Medulla oblongata (tissue), 1 donor: ENCODE data around the gene TMEM127.
A peak's percentile ranks its signal among the peaks of the same experiment; 100 is the strongest.
"Not testable (repeated sequence)": the region's sequence is repeated elsewhere in the genome, so short reads cannot be mapped to it uniquely, and the experiment has no call there.

Source experiments
- DNase-seq: peaks from one replicate; pipeline ENCODE4 v3.0.0-alpha.2; 2015; ENCODE audit errors: extremely low spot score

The TMEM127 gene, protein sequence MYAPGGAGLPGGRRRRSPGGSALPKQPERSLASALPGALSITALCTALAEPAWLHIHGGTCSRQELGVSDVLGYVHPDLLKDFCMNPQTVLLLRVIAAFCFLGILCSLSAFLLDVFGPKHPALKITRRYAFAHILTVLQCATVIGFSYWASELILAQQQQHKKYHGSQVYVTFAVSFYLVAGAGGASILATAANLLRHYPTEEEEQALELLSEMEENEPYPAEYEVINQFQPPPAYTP

DNA sequence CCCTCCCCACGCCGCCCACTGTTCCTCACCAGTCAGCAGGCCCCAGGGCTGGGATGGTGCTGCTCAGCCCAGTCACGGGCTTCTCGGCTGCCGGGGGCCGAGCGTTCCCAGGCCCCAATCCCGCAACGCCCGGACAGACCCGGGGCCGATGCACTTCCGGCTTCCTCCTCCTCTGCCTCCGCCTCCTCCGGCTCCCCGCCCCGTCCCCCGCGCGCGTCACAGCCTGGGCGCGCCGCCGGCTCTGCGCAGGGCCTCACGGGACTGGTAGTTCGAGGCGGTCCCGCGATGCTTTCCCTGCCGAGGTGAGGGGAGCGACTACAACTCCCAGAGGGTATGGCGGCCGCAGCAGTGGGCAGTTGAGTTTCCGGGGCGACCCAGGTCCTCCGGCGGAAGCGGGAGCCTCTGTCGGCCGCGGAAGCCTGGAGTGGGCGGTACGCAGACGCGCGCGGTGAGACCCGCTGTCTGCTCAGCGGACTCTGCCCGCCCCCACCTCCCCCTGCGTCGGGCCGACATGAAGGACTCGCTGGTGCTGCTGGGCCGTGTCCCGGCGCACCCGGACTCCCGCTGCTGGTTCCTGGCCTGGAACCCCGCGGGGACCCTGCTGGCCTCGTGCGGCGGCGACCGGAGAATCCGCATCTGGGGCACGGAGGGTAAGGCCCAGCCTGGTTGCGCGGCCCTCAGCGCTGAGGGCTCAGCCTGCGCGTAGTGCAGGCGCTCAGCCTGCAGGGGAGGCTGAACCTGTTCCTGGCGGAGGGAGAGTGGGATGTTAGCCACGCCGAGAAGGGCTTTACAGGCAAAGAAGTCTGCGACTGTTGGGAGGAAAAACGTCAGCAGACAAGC lies at the start of gene TMEM127, which contains the start of gene CIAO1:
Gene TMEM127, minus strand, starts transcription at position 158 of the 840 bp plus-strand sequence. CDS start 616 bp downstream, outside the sequence.
Gene CIAO1, plus strand, starts transcription at position 386 of the 840 bp plus-strand sequence. Its CDS starts 126 bp downstream, at position 512.
- peak; percentile 99 for DNase-seq

DNA sequence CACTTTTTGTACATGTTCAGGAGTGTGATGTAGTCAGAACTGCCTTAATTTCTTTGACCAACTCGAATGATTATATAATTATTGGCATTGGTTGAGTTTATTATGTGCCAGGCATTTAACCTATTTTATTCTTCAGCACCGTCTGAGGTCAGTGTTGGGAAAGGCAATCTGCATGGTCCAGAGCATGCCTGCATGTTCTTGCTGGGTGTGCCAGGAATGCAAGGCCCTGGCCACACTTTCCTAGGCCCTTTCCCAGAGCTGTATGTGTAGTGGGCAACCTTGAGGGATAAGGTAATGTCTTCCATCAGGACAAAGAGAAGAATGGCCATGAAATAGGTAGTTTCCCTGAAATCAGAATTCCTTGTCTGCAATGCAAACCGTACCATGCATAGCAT lies 49.2 kb upstream of the TMEM127 start:
- no peak for DNase-seq

DNA sequence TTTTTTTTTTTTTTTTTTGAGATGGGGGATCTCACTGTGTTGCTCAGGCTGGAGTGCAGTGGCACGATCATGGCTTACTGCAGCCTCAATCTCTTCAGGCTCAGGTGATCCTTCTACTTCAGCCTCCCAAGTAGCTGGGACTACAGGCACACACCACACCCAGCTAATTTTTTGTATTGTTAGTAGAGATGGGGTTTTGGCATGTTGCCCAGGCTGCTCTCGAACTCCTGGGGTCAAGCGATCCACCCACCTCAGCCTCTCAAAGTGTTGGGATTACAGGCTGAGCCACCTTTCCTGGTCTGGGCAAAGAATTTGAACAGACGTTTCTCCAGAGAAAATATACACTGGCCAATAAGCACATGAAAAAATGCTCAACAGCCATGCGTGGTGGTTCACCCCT lies 42.5 kb upstream of the TMEM127 start:
- no peak for DNase-seq

DNA sequence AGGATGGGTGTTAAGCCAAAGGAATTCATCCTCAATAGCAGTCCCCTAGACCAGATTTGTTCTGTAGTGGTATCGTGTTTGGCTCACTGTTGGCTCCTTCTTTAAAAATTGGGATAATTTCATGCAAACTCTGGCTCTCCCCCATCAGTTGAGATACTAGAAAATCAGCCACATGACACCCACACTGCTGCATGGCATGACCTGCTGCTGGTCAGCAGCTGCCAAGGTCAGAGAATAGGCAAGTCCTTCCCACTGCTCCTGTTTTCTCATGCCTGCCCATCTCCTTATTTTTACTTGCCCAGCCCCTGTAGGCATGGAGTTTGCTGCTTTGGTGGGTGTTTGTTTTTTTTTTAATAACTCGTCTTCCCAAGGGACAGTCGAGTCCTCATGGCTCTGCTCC lies 40.6 kb upstream of the TMEM127 start:
- DNase-seq: peak; percentile 8

DNA sequence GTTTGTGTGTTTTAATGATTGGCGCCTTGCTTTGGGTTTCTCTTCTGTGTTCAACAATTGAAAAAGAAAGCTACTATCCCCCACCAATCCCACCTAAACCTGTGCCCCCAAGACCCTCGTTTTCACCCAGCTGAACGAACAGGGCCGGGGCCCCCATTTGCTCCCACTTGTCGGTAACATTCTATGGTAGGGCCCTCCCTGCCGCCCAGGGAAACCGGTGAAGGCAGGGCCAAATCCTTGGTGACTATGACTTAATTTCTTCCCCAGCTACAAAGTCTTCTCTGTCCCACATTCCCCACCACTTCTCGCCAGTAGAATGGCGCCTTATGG lies 40.1 kb upstream of the TMEM127 start:
- DNase-seq: no peak

DNA sequence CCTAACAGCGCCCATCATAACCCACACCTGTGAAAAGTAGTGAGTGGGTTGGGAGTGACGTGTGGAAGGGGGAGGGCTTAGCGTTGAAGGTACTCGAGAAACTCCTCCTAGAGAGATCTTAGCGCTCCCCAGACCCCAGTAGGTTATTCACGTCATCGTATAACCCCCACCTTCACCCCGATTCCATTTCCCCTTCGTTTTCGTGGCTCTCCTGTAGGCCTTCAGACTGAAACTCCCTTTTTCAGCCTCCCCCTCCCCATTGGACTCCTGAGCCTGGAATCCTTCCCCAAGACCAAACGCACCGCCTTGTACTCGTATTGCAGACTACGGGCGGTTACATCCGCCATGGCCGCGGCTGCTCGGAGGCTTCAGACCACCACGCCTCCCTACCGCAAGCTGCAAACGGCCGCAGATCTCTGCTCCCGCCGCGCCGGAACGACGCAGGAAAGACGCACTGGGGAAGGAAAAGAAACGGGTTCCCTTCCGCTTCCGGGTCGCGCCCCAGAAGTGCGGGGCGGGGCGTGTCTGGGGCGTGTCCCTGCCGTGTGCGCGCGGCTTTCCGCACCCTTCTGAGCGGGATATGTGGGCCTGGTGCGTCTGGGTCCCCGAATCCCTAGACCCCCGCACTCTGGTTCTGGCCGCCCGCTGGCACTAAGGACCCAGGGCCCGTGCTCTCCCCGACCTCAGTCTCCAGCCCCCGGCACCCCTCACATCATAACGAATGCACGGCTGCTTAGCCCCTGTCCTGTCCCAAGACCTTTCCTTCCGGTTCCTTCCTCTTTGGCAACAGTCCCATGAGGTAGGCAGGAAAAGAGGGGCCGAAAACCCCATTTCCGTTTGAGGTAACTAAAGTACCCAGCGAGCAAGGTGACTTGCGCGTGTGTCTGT lies 39.5 kb upstream of the TMEM127 start, which contains the start of gene SNRNP200:
Gene SNRNP200, minus strand, starts transcription at position 456 of the 888 bp plus-strand sequence. Its CDS starts 109 bp downstream, at position 347.
- DNase-seq: peak; percentile 89

DNA sequence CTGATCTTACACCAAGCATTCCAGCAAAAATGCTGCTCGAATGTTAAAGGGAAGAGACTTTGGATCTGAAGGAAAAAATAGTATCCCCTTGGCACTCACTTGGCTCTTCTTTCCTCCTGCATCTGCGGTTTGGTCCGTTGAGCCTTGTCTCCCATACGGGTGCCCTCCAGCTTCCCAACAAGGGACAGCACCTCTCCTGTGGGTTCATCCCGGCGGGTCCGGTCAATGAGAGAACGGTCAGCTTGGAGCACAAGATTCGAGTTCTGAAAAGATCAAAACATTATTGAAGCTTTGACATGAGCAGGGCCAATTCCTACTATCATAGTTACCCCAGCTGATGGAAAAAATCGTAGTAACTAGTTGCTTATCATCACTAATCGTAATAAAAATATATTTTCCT lies 38.8 kb upstream of the TMEM127 start:
- DNase-seq: no peak

DNA sequence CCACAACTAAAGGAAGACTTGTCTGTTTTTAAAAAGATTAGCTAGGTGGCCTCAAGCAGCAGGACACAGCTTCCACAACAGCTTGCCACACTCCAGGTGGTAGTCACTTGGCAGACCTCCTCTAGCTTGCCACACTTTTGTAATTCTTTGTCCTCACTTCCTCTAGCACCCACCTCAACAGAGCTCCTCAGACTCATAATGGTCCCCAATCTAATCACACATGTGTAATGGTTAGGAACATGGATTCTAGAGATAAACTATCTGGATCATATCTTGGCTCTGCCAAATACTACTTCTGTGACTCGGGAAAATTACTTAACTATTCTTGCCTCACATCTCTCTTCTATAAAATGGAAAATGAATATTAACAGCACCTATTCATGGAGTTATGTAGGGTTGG lies 36.1 kb upstream of the TMEM127 start:
- no peak for DNase-seq

DNA sequence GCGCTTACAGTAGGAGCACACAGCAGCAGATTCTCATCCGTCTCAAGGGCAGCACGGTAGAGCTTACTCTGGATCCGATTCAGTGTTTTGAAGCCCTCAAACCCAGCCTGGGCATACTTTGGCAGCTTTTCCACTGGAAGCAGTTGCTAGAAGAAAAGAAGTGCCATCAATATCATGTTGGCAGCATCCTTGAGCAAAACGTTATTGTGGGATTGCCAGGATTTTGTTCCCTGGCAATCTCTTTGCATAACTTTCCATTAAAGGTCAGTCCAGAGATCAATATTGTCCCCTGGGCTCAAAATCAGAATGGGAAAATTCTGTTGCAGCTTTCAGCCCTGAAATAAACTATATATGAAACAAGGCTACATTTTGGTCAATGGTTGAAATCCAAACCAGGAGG lies 31.1 kb upstream of the TMEM127 start:
- DNase-seq: no peak

DNA sequence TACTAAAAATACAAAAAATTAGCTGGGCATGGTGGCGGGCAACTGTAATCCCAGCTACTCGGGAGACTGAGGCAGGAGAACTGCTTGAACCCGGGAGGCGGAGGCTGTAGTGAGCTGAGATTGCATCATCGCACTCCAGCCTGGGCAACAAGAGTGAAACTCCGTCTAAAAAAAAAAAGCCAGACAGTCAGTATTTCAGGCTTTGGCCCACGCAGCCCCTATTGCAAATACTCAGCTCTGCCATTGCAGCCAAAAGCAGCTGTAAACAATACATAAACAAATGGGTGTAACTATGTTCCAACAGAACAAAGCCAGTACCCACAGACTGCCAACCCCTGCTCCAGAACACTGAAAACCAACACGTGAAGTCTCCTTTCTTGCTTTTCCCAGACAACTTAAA lies 28.5 kb upstream of the TMEM127 start:
- not testable (repeated sequence) for DNase-seq

DNA sequence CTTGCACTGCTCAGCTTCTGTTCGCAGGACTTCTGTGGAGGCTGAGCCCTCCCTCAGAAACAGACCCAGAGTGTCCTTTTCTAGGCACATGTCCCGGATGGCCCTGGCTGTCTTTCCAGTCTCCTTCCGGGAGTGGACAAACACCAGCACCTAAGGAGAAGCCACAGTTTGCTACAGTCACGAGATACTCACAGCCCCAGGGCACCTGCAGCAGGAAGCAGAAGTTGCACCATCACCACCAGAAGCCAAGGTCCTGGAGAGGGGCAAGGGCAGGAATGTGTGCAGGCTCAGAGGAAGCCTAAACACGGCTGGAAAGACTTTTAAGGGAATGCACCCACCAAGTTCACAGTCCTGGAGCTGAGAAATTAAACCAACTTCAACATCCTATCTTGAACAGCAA lies 26.0 kb upstream of the TMEM127 start:
- no peak for DNase-seq

DNA sequence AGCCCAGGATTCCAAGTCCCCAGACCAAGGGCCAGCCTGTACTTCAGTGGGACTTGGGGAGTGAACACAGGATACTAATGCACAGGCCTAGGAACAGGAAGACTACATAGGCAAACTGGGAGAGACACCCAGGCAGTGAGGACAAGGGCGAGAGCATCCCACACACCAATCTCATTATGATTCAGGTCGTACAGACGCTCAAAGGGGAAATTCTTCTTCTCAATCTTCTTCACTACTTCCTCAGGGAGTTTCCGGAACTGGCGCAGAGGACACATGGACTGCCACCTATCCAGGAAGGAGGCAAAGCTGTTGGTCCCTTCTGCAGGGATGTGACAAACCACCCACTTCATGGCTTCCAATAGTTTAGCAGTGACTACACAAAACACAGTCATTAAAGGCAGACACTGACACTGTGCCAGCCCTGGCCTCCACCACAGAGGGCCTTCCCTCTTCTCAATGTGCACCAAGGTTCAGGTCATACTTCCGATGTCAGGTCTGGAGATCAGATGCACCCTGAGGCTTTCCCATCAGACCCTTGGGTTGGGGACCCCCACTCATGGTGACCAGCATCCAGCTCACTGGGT lies 21.6 kb upstream of the TMEM127 start:
- no peak for DNase-seq

DNA sequence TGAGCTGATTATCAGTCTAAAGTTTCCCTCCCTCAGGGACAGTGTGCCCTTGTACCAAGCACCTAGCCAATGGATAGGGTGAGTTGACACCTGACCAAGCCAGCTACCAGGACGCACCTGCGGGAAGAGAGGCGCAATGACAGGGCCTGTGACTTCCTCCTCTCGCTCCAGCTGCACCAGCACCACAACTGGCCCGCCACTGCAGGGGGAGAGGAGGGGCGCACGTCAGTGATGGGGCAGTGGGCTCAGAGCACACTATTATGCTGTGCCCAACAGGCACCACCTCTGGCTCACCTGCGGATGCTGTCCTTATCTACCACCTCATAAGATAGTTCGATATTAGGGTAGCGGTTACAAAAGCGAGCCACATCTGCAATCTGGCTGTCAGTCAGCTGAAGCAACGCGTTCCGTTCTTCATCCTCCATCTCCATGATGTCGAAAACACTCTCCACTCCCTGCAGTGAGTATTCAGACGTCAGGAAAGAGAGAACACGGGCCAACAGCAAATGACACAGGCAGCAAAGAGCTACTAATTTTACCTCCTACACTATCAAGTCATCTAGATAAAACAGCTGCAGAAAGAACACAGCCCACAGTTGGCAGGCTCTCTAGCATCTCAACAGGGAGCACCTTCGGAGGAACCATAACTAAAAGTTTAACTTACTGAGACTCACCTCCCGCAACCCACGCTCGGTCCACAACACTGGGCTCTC lies 11.1 kb upstream of the TMEM127 start:
- DNase-seq: no peak

DNA sequence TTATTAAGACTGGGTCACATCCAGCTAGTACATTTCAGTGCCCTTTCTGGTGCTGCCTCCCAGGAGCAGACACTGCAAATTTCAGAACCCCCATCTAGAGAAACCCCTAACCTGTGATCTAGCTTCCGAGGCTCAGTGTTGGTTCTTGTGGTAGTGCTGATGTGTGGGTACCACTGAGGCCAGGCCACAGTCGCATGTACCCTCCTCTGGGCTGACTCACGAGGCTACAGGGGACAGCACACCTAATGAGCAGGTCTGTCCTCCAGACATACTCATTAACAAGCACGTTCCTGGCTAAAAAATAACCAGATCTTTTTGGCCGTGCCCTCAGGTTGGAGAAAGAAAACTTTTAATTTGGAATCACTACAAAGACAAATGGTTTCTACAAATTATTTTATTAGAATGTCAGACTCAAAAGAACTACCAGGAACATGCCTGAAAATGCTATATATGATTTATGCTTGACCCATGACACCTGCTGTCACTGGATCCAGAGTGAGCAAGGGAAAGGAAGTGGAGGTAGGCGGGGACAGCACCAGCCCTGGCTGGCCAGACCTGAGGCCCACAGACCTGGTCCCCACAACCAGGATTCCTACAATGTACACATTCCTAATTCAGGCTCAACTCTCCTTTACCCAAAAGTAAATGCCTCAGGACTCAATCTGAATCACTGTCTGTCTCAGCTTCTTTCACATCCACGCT lies 8.7 kb upstream of the TMEM127 start:
- DNase-seq: no peak

DNA sequence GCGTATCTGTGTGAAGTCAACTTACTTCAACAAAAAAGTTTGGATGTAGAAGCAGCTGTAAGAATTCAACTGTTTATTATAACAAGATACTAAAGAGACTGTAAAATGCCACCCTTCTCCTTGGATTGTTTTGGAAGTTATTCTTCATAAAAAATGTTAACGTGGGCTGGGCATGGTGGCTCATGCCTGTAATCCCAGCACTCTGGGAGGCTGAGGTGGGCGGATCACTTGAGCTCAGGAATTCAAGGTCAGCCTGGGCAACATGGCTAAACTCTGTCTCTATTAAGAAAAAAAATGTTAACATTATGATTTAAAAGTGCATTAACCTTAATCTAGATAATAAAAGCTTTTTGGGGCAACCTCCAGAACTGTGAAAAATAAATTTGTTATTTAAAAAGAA lies 8.0 kb upstream of the TMEM127 start:
- no peak for DNase-seq

DNA sequence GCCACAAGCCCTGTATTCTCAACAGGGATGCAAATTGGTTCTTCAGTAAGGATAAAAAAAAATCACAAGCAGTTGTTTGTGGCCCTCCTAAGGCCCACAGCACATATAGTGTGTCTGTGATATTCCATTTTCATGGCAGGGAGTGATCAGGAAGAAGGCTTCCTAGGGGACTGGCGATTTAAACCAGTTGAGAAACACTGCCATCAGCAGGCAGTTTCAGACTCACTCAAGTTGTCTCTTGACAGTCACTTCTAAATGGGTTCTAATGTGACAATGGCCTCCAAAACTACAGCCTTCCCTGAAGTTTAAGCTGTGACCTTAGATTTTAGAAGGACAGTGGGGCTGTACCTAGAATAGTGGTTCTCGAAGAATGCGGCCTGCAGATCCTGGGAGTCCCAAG lies 6.2 kb upstream of the TMEM127 start:
- DNase-seq: no peak

DNA sequence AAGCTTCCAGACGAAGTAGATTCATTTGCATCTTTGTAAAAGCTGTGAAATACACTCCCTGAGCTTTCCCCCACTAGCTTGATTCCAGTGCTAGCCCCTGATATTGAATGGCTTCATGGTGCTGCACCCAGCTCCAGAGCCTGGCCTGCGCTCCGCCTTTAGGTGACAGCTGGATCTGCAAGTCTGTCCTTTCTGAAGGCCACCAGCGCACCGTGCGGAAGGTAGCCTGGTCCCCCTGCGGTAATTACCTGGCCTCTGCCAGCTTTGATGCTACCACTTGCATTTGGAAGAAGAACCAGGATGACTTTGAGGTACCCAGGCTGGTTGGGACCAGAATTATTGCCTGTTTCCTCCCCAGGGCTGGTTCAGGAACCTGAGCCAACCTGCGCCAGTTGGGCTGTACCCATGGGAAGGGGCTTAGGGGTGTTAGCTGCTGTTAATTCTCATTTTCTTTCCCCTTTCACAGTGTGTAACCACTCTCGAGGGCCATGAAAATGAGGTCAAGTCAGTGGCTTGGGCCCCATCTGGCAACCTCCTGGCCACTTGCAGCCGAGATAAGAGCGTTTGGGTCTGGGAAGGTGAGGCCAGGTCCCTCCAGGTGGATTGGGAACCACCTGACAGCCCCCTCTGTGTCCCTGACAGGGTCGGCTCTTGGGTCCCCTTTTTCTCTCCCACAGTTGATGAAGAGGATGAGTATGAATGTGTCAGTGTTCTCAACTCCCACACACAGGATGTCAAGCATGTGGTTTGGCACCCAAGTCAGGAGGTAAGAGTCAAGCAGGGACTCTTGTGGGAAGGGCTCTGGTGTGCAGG lies 1.6 kb upstream of the TMEM127 start:
- no peak for DNase-seq

DNA sequence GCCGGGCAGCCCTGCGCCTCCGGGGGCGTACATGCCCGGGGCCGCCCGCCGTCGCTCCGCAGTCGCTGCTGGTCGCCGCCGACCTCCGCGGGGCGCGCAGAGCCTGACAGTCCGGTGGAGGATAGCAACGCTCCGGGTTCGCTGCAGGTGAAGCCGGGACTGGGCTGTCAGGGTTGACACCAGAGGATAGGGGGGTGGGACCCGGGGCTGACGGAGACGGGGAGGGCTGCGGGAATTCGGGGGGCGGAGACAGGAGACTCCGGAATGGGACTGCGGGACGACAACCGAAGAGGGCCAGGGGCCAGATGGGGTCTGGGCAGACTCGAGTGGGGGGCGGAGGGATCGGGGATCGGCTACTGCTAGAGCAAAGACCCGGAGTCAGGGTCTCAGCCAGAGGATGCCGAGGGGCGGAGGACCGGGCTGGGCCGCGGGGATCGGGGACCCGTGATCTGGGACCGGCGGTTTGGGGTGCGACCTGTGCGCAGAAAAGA lies 403 bp downstream of the TMEM127 start:
- DNase-seq: no peak

DNA sequence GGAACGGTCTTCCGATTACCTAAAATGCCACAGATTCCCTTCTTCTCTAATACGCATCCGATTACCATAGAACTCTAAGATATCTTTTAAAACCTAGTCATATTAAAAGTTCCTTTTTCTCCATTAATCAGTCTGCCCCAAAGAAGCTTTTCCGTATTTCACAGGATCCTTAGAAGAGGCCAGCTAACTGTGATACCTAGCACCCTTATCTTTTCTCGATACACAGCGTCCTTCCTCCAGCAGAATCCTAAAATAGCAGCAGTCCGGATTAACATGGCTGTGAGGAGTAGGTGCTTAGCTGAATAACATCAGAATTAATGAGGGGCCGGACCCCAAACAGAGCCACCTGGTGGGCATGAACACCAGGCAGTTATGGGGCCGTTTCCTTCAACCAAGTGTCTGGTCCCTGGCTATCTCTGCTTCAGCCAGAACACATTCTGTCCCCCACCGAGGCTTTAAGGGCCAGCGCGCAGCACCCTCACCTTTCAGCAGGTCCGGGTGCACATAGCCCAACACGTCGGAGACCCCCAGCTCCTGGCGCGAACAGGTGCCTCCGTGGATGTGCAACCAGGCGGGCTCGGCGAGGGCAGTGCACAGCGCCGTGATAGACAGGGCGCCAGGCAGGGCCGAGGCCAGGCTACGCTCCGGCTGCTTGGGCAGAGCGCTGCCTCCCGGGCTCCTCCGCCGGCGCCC lies 995 bp downstream of the TMEM127 start:
- DNase-seq: peak; percentile 37
